Measurements from ENCODE around the gene C2CD4B.

GRCh38 chr15:62153228-62153627 is 11.9 kb downstream of the C2CD4B start:
- TF ChIP-seq, protein P1, sequence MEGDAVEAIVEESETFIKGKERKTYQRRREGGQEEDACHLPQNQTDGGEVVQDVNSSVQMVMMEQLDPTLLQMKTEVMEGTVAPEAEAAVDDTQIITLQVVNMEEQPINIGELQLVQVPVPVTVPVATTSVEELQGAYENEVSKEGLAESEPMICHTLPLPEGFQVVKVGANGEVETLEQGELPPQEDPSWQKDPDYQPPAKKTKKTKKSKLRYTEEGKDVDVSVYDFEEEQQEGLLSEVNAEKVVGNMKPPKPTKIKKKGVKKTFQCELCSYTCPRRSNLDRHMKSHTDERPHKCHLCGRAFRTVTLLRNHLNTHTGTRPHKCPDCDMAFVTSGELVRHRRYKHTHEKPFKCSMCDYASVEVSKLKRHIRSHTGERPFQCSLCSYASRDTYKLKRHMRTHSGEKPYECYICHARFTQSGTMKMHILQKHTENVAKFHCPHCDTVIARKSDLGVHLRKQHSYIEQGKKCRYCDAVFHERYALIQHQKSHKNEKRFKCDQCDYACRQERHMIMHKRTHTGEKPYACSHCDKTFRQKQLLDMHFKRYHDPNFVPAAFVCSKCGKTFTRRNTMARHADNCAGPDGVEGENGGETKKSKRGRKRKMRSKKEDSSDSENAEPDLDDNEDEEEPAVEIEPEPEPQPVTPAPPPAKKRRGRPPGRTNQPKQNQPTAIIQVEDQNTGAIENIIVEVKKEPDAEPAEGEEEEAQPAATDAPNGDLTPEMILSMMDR (IDR thresholded peaks at IDR 0.05) = no peak
- no peak for TF ChIP-seq POLR2A (IDR thresholded peaks at IDR 0.05)

Data from uterus (tissue), 2 donors.